T-helper 17 cell (primary cell): ENCODE data around the gene MSH2. TPM values are rescaled to one million over a fixed set of nuclear protein-coding genes. Genes with fewer than 3 reads are reported as not detected.
"Not testable (repeated sequence)": the region's sequence is repeated elsewhere in the genome, so short reads cannot be mapped to it uniquely, and the experiment has no call there.

Experiments used
- ATAC-seq: fragments of 150-1000 bp; cut with Tn5 transposase; 2 replicates; pipeline ENCODE4 v1.10.0; 2021; ENCODE audit warnings: mild to moderate bottlenecking, moderate library complexity
- DNase-seq, 3 donors: peaks; one replicate each; pipeline versions ENCODE4 v3.0.0 to v3.0.0-alpha.2; 2020 to 2021
- H3K9me3 ChIP-seq: one replicate; pipeline ENCODE4 v1.7.0; 2013; ENCODE audit warnings: low read length, mild to moderate bottlenecking; ENCODE audit not compliant: control insufficient read depth, poor library complexity, severe bottlenecking
- H3K27ac Mint-ChIP-seq: one replicate; pipeline ENCODE4 v1.8.0; 2022; ENCODE audit warnings: mild to moderate bottlenecking, moderate library complexity, mixed read lengths
- H3K27me3 Mint-ChIP-seq: one replicate; pipeline ENCODE4 v1.8.0; 2022; ENCODE audit warnings: mixed read lengths
- H3K36me3 Mint-ChIP-seq: one replicate; pipeline ENCODE4 v1.8.0; 2022; ENCODE audit warnings: low read depth, mixed read lengths
- H3K4me1 Mint-ChIP-seq: one replicate; pipeline ENCODE4 v1.8.0; 2022; ENCODE audit warnings: mild to moderate bottlenecking, mixed read lengths
- H3K4me3 Mint-ChIP-seq: one replicate; pipeline ENCODE4 v1.8.0; 2022; ENCODE audit warnings: mild to moderate bottlenecking, moderate library complexity, mixed read lengths
- total RNA-seq, 4 donors: library from RNA in 2 of 4; stranded (reverse) in 2 of 4; gene quantifications; one replicate each; pipeline ENCODE4 v1.2.3 and lab custom pipeline; 2022 to 2026

Gene MSH2
- total RNA-seq, 2 donors from 2014 or later: 9.7 to 9.9 TPM

DNA sequence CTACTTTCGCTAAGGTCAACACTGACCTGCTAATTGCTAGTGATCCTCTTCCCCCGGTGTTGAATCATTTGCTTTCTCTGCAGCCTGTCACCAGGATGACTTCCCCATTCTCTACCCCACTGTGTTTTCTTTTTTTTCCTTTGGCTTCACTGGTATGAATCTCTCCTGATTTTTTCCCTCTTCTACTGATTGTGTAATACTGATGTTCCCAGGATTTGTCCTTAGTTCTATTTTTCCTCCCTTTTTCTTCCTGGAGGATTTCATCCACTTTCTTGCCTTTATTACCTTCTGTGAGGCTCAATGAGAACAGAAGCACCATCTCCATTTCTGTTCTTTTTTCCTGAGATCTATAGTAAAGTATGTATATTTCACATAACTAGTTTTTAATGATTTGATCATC lies 14.1 kb upstream of the MSH2 start:
- DNase-seq: no peak
- H3K4me1 Mint-ChIP-seq: peaks cover 7% of the 10 kb centered on the region
- H3K9me3 ChIP-seq: no peaks in the 10 kb centered on the region
- H3K27me3 Mint-ChIP-seq: peaks cover 21% of the 10 kb centered on the region
- H3K36me3 Mint-ChIP-seq: peaks cover 6% of the 10 kb centered on the region
- H3K27ac Mint-ChIP-seq: no peak overlapping the region
- H3K4me3 Mint-ChIP-seq: no peak overlapping the region
- no peak for ATAC-seq

DNA sequence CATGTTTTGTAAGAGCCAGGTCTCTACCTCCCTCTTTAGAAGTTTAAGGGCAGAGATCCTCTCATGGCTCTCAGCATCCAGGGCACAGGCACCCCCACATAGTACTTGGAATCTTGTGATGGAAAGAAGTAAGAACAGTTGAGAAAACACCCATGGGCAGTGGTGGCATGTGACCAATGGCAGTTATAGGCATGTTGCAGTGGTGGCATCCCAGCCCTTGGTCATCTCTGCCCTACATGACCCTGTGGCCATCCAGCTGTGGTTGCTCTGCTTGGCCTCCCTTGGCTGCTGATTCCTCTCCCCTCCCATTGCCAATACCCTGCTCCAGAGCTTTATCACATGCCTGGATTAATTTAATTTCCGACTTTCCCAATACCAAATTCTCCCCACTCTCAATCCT lies 13.3 kb upstream of the MSH2 start:
- H3K4me3 Mint-ChIP-seq: no peak overlapping the region
- peaks cover 6% of the 10 kb centered on the region for H3K36me3 Mint-ChIP-seq
- no peak for ATAC-seq

DNA sequence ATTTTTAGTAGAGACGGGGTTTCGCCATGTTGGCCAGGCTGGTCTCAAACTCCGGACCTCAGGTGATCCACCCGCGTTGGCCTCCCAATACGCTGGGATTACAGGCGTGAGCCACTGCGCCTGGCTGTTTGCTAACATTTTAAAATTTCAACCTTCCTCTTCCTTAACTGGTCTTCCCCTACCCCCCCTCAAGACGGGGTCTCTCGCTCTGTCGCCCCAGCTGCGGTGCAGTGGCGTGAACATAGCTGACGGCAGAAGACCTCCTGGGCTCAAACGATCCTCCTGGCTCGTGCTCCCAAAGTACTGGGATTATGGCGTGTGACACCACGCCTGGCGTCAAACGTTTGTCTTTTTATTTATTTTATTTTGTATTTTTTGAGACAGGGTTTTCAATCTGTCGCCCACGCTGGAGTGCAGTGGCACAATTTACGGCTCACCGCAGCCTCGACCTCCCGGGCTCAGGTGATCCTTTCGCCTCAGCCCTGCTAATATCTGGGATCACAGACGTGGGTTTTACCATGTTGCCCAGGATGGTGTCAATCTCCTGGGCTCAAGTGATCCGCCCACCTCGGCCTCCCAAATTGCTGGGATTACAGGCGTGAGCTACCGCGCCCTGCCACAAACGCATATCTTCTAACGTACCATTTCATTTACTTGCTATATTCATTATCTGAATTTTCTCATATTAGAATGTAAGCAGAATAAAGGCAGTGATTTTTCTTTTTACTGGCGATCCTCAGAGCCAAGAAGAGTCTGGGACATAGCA lies 984 bp upstream of the MSH2 start:
- Mint-ChIP-seq H3K27ac (peak overlapping the region; percentile 77), H3K27me3 (no peaks in the 10 kb centered on the region), H3K36me3 (peaks cover 3% of the 10 kb centered on the region), H3K4me1 (peaks cover 24% of the 10 kb centered on the region), H3K4me3 (peak overlapping the region; percentile 96)
- DNase-seq (no peak), ATAC-seq (no peak)
- no peaks in the 10 kb centered on the region for H3K9me3 ChIP-seq

More for the DNA sequence above, 13.3 kb upstream of the MSH2 start:
- H3K9me3 ChIP-seq: no peaks in the 10 kb centered on the region
- Mint-ChIP-seq H3K4me1 (peaks cover 7% of the 10 kb centered on the region), H3K27me3 (peaks cover 21% of the 10 kb centered on the region), H3K27ac (no peak overlapping the region)
- no peak for DNase-seq

DNA sequence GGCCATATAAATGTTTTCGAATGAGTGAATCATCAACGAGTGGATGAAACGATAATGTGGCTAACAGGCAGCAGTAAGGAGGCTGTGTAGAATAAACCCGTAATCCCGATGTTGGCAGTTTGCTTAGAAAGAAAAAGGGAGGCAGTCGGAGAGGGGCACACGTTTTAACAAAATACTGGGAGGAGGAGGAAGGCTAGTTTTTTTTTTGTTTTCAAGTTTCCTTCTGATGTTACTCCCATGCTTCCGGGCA lies 476 bp upstream of the MSH2 start:
- Mint-ChIP-seq H3K27me3 (no peaks in the 10 kb centered on the region), H3K27ac (peak overlapping the region; percentile 77), H3K4me1 (peaks cover 24% of the 10 kb centered on the region), H3K4me3 (peak overlapping the region; percentile 96), H3K36me3 (peaks cover 3% of the 10 kb centered on the region)
- no peak for ATAC-seq
- no peak for DNase-seq
- H3K9me3 ChIP-seq: no peaks in the 10 kb centered on the region

DNA sequence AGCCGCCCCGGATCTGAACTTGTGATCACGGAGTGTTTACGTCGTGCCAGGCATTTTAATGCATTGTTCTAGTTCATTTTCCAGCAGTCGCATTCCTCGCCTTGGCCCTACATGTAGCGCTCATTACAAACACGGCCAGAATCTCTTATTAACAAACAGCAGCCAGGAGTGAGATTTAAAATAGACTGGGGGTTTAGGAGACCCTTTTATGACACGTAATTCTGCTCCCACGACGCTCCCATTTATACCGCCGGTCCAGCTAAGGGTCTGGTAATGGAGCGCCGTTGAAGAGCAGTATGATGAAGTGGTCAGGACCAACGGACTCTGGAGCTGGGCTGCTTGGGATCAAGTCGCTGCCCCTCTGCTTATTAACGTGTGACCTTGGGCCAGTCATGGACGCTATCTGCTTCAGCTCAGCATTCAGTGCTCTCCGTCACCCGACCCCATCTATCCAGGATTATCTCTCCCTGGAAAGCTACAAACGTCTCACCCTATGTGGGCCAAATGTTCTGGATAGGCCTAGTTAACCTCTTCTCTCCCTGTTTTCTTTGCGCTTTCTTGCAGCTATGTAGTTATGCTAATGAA lies 745 bp downstream of the MSH2 start:
- ATAC-seq (no peak), DNase-seq (no peak)
- H3K9me3 ChIP-seq: no peaks in the 10 kb centered on the region
- peaks cover 3% of the 10 kb centered on the region for H3K36me3 Mint-ChIP-seq
- peak overlapping the region; percentile 96 for H3K4me3 Mint-ChIP-seq
- H3K4me1 Mint-ChIP-seq: peaks cover 31% of the 10 kb centered on the region
- H3K27ac Mint-ChIP-seq: peak overlapping the region; percentile 77
- H3K27me3 Mint-ChIP-seq: no peaks in the 10 kb centered on the region

DNA sequence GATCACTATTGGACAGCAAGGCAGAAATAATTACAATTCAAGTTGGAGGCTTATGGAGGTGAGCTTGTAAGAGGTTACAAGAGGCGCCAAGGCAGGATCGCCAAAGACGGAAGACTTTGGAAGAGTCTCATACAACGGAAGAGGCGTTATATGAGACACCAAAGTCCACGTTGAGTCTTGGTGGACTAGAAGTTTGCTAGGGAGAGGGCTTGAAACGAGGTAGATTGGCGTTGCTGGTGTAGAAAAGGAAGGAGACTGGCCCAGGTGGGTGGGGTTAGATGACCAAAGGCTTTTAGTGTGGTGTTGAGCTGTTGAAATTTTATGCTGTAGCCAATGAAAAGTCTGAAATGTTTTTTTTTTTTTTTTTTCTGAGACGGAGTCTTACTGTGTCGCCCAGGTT lies 1.4 kb downstream of the MSH2 start:
- Mint-ChIP-seq H3K4me1 (peaks cover 31% of the 10 kb centered on the region), H3K4me3 (peak overlapping the region; percentile 96), H3K36me3 (peaks cover 3% of the 10 kb centered on the region), H3K27me3 (no peaks in the 10 kb centered on the region), H3K27ac (peak overlapping the region; percentile 77)
- H3K9me3 ChIP-seq: no peaks in the 10 kb centered on the region
- ATAC-seq (no peak), DNase-seq (no peak)

DNA sequence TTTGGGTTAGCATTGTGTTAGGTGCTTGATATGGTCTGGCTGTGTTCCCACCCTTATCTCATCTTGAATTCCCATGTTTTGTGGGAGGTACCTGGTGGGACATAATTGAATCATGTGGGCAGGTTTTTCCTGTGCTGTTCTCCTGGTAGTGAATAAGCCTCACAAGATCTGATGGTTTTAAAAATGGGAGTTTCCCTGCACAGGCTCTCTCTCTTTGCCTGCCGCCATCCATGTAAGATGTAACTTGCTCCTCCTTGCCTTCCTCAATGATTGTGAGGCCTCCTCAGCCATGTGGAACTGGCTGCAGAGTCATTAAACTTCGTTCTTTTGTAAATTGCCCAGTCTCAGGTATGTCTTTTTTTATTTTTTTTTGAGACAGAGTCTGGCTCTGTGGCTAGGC lies 2.8 kb downstream of the MSH2 start:
- peaks cover 3% of the 10 kb centered on the region for H3K36me3 Mint-ChIP-seq
- H3K27me3 Mint-ChIP-seq: no peaks in the 10 kb centered on the region
- DNase-seq: no peak
- H3K9me3 ChIP-seq: no peaks in the 10 kb centered on the region
- H3K27ac Mint-ChIP-seq: no peak overlapping the region
- H3K4me3 Mint-ChIP-seq: no peak overlapping the region
- no peak for ATAC-seq
- H3K4me1 Mint-ChIP-seq: peaks cover 31% of the 10 kb centered on the region

DNA sequence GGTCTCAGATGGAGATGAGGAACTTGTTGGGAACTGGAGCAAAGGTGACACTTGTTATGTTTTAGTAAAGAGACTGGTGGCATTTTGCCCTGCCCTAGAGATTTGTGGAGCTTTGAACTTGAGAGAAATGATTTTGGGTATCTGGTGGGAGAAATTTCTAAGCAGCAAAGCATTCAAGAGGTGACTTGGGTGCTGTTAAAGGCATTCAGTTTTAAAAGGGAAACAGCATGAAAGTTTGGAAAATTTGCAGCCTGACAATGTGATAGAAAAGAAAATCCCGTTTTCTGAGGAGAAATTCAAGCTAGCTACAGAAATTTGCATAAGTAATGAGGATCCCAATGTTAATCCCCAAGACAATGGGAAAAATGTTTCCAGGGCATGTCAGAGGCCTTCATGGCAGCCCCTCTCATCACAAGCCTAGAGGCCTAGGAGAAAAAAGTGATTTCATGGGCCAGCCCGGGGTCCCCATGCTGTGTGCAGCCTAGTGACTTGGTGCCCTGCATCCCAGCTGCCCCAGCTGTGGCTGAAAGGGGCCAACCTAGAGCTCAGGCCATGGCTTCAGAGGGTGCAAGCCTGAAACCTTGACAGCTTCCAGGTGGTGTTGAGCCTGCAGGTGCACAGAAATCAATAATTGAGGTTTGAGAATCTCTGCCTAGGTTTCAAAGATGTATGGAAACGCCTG lies 3.8 kb downstream of the MSH2 start:
- H3K4me3 Mint-ChIP-seq, H3K36me3 Mint-ChIP-seq, H3K27ac Mint-ChIP-seq, H3K27me3 Mint-ChIP-seq, ATAC-seq, DNase-seq, H3K9me3 ChIP-seq: not testable (repeated sequence)
- H3K4me1 Mint-ChIP-seq: peaks cover 31% of the 10 kb centered on the region

DNA sequence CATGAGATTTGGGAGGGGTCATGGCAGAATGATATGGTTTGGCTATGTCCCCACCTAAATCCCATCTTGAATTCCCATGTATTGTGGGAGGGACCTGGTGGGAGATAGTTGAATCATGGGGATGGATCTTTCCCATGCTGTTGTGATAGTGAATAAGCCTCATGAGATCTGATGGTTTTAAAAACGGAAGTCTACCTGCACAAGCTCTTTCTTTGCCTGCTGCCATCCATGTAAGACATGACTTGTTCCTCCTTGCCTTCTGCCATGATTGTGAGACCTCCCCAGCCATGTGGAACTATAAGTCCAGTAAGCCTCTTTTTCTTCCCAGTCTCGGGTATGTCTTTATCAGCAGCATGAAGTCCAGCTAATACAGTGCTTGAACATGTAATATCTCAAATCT lies 5.0 kb downstream of the MSH2 start:
- ATAC-seq, H3K27ac Mint-ChIP-seq, H3K4me3 Mint-ChIP-seq, H3K27me3 Mint-ChIP-seq, DNase-seq, H3K9me3 ChIP-seq, H3K36me3 Mint-ChIP-seq: not testable (repeated sequence)
- peaks cover 23% of the 10 kb centered on the region for H3K4me1 Mint-ChIP-seq

DNA sequence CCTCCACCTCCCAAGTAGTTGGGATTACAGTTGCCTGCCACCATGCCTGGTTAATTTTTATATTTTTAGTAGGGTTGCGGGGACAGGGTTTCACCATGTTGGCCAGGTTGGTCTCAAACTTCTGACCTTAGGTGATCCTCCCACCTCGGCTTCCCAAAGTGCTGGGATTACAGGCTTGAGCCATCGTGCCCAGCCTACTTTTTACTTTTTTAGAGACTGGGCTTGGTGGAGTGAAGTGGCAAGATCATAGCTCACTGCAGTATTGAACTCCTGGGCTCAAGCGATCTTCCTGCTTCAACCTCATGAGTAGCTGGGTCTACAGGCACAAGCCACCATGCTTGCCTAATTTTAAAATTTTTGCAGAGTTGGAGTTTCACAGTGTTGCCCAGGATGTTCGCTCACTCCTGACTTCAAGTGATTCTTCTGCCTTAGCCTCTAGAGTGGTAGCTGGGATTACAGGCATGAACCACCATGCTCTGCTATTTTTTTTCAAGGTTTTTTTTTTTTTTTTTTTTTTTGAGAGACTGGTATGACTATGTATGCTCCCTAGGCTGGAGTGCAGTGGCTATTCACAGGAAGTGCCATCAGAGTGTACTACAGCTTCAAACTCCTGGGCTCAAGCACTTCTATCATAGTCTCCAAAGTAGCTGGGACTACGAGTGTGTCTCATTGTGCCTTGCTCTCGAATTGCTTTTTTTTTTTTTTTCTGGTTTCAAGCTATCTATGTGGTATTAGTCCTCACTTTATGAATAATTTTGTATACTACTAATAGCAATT lies 11.9 kb downstream of the MSH2 start:
- no peaks in the 10 kb centered on the region for H3K9me3 ChIP-seq
- Mint-ChIP-seq H3K4me3 (no peak overlapping the region), H3K4me1 (no peaks in the 10 kb centered on the region), H3K36me3 (peaks cover 2% of the 10 kb centered on the region), H3K27me3 (no peaks in the 10 kb centered on the region), H3K27ac (no peak overlapping the region)
- DNase-seq: no peak
- ATAC-seq: no peak

DNA sequence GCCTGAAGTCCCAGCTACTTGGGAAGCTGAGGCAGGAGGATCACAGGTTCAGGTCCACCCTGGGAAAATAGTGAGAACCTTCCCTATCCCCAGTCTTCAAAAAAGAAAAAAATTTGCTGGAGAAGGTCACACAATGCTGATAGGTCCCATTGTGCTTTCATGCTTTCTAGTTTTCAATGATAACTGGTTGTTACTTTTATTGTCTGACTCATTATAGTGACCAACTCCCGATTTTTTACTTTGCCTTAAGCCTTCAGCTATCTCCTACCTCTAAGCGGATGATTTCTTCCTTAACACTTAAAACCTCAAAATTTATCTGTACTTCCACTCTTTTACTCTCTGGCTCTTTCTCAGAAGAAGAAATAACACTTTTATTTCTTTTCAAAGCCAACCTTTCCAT lies 17.3 kb downstream of the MSH2 start:
- Mint-ChIP-seq H3K36me3 (peaks cover 4% of the 10 kb centered on the region), H3K4me1 (no peaks in the 10 kb centered on the region), H3K27me3 (no peaks in the 10 kb centered on the region), H3K4me3 (no peak overlapping the region), H3K27ac (no peak overlapping the region)
- no peak for DNase-seq
- ATAC-seq: no peak
- H3K9me3 ChIP-seq: no peaks in the 10 kb centered on the region

DNA sequence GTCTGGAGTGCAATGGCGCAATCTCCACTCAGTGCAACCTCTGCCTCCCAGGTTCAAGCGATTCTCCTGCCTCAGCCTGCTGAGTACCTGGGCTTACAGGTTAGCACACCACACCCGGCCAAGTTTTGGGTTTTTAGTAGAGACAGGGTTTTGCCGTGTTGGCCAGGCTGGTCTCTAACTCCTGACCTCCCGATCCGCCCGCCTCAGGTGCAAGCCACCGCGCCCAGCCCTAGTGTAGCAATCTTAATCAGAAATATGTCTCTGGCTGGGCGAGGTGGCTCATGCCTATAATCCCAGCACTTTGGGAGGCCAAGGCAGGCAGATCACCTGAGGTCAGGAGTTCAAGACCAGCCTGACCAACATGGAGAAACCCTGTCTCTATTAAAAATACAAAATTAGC lies 17.7 kb downstream of the MSH2 start:
- not testable (repeated sequence) for DNase-seq, H3K9me3 ChIP-seq, H3K27ac Mint-ChIP-seq, H3K27me3 Mint-ChIP-seq, ATAC-seq, H3K36me3 Mint-ChIP-seq, H3K4me3 Mint-ChIP-seq, H3K4me1 Mint-ChIP-seq

DNA sequence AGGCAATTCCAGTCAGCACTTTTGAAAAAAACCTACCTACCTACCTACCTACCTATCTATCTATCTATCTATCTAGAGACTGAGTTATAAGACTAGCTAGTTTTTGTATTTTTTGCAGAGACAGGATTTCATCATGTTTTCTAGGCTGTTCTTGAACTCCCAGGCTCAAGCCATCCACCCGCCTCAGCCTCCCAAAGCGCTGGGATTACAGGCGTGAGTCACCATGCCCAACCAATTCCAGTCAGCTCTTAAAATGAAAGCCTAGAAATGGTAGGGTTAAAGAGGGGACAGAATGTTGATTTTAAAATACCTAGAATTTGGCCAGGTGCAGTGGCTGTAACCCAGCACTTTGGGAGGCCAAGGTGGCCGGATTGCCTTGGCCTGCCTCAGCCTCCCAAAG lies 19.1 kb downstream of the MSH2 start:
- Mint-ChIP-seq H3K4me1 (no peaks in the 10 kb centered on the region), H3K27me3 (no peaks in the 10 kb centered on the region), H3K4me3 (no peak overlapping the region), H3K36me3 (peaks cover 2% of the 10 kb centered on the region), H3K27ac (no peak overlapping the region)
- no peaks in the 10 kb centered on the region for H3K9me3 ChIP-seq
- ATAC-seq (no peak), DNase-seq (no peak)
